ENCODE data around the gene ZNF862. TPM values are rescaled to one million over a fixed set of nuclear protein-coding genes. Genes with fewer than 3 reads are reported as not detected.
"Not testable (repeated sequence)": the region's sequence is repeated elsewhere in the genome, so short reads cannot be mapped to it uniquely, and the experiment has no call there.

Gene ZNF862
- polyA plus RNA-seq, 3 donors: 5.0 to 9.8 (median 7.4) TPM

GRCh38 chr7:149882248-149883047 is 44.3 kb downstream of the ZNF862 start:
- no peak overlapping the region for H3K27ac ChIP-seq (ENCODE audit: low read depth, low read length)
- WGBS, 3 donors: 68 to 74% (median 69%) methylated on average over 11 of the region's 11 CpGs

GRCh38 chr7:149883048-149883438 is 44.9 kb downstream of the ZNF862 start:
- H3K27ac ChIP-seq (ENCODE audit: low read depth, low read length): no peak overlapping the region
- 49 to 60% (median 57%) methylated on average over 8 of the region's 8 CpGs for WGBS, 3 donors

GRCh38 chr7:149883452-149883861 is 45.3 kb downstream of the ZNF862 start:
- WGBS, 3 donors: 26 to 34% (median 32%) methylated on average over 12 of the region's 12 CpGs
- H3K27ac ChIP-seq (ENCODE audit: low read depth, low read length): no peak overlapping the region

- 32 to 71% (median 67%) methylated on average over 4 of the region's 4 CpGs for WGBS, 3 donors
- H3K27ac ChIP-seq (ENCODE audit: low read depth, low read length): no peak overlapping the region
Observed at GRCh38 chr7:149884016-149884415, 45.8 kb downstream of the ZNF862 start.

GRCh38 chr7:149884541-149884940 is 46.4 kb downstream of the ZNF862 start:
- 63 to 69% (median 69%) methylated on average over 2 of the region's 2 CpGs for WGBS, 3 donors
- H3K27ac ChIP-seq (ENCODE audit: low read depth, low read length): no peak overlapping the region

- H3K27ac ChIP-seq (ENCODE audit: low read depth, low read length): no peak overlapping the region
- WGBS, 3 donors: 70 to 79% (median 76%) methylated on average over 13 of the region's 13 CpGs
Observed at GRCh38 chr7:149885191-149886017, 47.2 kb downstream of the ZNF862 start.

GRCh38 chr7:149886018-149886415 is 47.8 kb downstream of the ZNF862 start:
- WGBS, 3 donors: 32 to 57% (median 55%) methylated on average over 4 of the region's 4 CpGs
- no peak overlapping the region for H3K27ac ChIP-seq (ENCODE audit: low read depth, low read length)

GRCh38 chr7:149887311-149887710 is 49.1 kb downstream of the ZNF862 start:
- 91 to 95% (median 95%) methylated on average over 7 of the region's 7 CpGs for WGBS, 3 donors
- no peak overlapping the region for H3K27ac ChIP-seq (ENCODE audit: low read depth, low read length)

GRCh38 chr7:149890715-149891114 is 52.5 kb downstream of the ZNF862 start:
- WGBS, 3 donors: 35 to 39% (median 37%) methylated on average over 2 of the region's 2 CpGs
- H3K27ac ChIP-seq (ENCODE audit: low read depth, low read length): not testable (repeated sequence)

- 83 to 88% (median 84%) methylated on average over 8 of the region's 8 CpGs for WGBS, 3 donors
Observed at GRCh38 chr7:149894957-149895356, 56.8 kb downstream of the ZNF862 start.

GRCh38 chr7:149907776-149908376 is 69.7 kb downstream of the ZNF862 start:
- H3K27ac ChIP-seq (ENCODE audit: low read depth, low read length): not testable (repeated sequence)
- WGBS, 3 donors: 75 to 80% (median 75%) methylated on average over 4 of the region's 6 CpGs

More at GRCh38 chr7:149894957-149895356, 56.8 kb downstream of the ZNF862 start:
- not testable (repeated sequence) for H3K27ac ChIP-seq (ENCODE audit: low read depth, low read length)

- 66 to 76% (median 69%) methylated on average over 6 to 7 of the region's 9 CpGs for WGBS, 3 donors
- not testable (repeated sequence) for H3K27ac ChIP-seq (ENCODE audit: low read depth, low read length)
Observed at GRCh38 chr7:149910219-149910618, 72.0 kb downstream of the ZNF862 start.

- not testable (repeated sequence) for H3K27ac ChIP-seq (ENCODE audit: low read depth, low read length)
- 84 to 92% (median 89%) methylated on average over 1 to 2 of the region's 4 CpGs for WGBS, 3 donors
Observed at GRCh38 chr7:149912126-149912525, 74.0 kb downstream of the ZNF862 start.

Other genes starting within 250 kb of the ZNF862 start
- 10 to 100 TPM in 2 of 3 donors, 1 to 10 TPM in 1; 6.2 to 17.1 (median 16.9) TPM for gene ZNF467, start 64.8 kb upstream of the ZNF862 start, polyA plus RNA-seq
- gene ATP6V0E2, start 35.6 kb downstream of the ZNF862 start, polyA plus RNA-seq: 10 to 100 TPM; 15.2 to 31.9 (median 18.0) TPM